CD14-positive monocyte (primary cell): ENCODE measurements around the gene LRRC49. TPM values are rescaled to one million over a fixed set of nuclear protein-coding genes. Genes with fewer than 3 reads are reported as not detected.
A peak's percentile ranks its signal among the peaks of the same experiment; 100 is the strongest.

Experiments
- DNase-seq, 3 donors: peaks; one replicate each; pipeline ENCODE4 v3.0.0-alpha.2; 2011 to 2022
- H2AFZ ChIP-seq: 2 replicates; pipeline ENCODE4 v1.6.0; 2012; ENCODE audit warnings: mild to moderate bottlenecking, low read depth, low read length, inconsistent platforms; ENCODE audit not compliant: insufficient read depth, poor library complexity, severe bottlenecking
- H3K27ac ChIP-seq, 2 donors: 1 replicate in 1 of 2; 2 replicates in 1 of 2; pipeline ENCODE4 v1.5.1; 2012 to 2013; ENCODE audit warnings: low read length in 2 of 2, control low read depth in 1 of 2, inconsistent platforms in 1 of 2, low read depth in 1 of 2, mild to moderate bottlenecking in 1 of 2
- H3K27me3 ChIP-seq, 2 donors: one replicate each; pipeline versions ENCODE4 v1.6.0 to v1.6.1; 2011 to 2013; ENCODE audit warnings: low read length in 2 of 2; ENCODE audit not compliant: control insufficient read depth in 2 of 2, insufficient read depth in 2 of 2
- H3K36me3 ChIP-seq, 2 donors: replicated peaks in 1 of 2; 1 replicate in 1 of 2; 2 replicates in 1 of 2; pipeline versions ENCODE4 v1.5.1 to v1.6.1; 2012 to 2013; ENCODE audit warnings: low read length in 2 of 2, control low read depth in 1 of 2, inconsistent platforms in 1 of 2, mild to moderate bottlenecking in 1 of 2; ENCODE audit not compliant: insufficient read depth in 2 of 2, control insufficient read depth in 1 of 2
- H3K4me1 ChIP-seq, 2 donors: 1 replicate in 1 of 2; 2 replicates in 1 of 2; pipeline versions ENCODE4 v1.5.1 to v1.6.1; 2012 to 2013; ENCODE audit warnings: low read length in 2 of 2, control low read depth in 1 of 2, inconsistent platforms in 1 of 2, mild to moderate bottlenecking in 1 of 2, moderate library complexity in 1 of 2; ENCODE audit not compliant: insufficient read depth in 2 of 2, control insufficient read depth in 1 of 2
- H3K4me2 ChIP-seq: replicated peaks from 2 replicates; pipeline ENCODE3; 2012; ENCODE audit warnings: low read length, moderate library complexity, mild to moderate bottlenecking; ENCODE audit not compliant: poor library complexity, severe bottlenecking; ENCODE audit errors: extremely low read depth
- H3K4me3 ChIP-seq, 3 experiments: fragments of 200-600 bp in 1 of 3; sonication (generic) in 1 of 3; replicated peaks in 1 of 3; 1 replicate in 2 of 3; 2 replicates in 1 of 3; pipeline ENCODE4 v1.5.1; 2011 to 2013; ENCODE audit warnings: low read length in 3 of 3, mild to moderate bottlenecking in 3 of 3, control low read depth in 2 of 3, low read depth in 2 of 3, inconsistent platforms in 1 of 3, moderate library complexity in 1 of 3
- H3K79me2 ChIP-seq: 2 replicates; pipeline ENCODE4 v1.6.0; 2012; ENCODE audit warnings: mild to moderate bottlenecking, control low read depth, inconsistent platforms, low read length, moderate library complexity; ENCODE audit not compliant: insufficient read depth
- H3K9ac ChIP-seq: 2 replicates; pipeline ENCODE4 v1.6.0; 2017; ENCODE audit warnings: low read length, mild to moderate bottlenecking; ENCODE audit not compliant: insufficient read depth, poor library complexity, severe bottlenecking
- H3K9me3 ChIP-seq, 2 donors: replicated peaks in 1 of 2; 1 replicate in 1 of 2; 2 replicates in 1 of 2; pipeline versions ENCODE4 v1.5.1 to v1.6.1; 2012 to 2013; ENCODE audit warnings: low read length in 2 of 2, control low read depth in 1 of 2; ENCODE audit not compliant: control insufficient read depth in 1 of 2, insufficient read depth in 1 of 2
- H4K20me1 ChIP-seq: 2 replicates; pipeline ENCODE4 v1.6.0; 2012; ENCODE audit warnings: mild to moderate bottlenecking, low read length, control low read depth, moderate library complexity; ENCODE audit not compliant: insufficient read depth
- H3K27ac Mint-ChIP-seq, 7 donors: one replicate each; pipeline ENCODE4 v1.8.0; 2020; ENCODE audit warnings: mild to moderate bottlenecking in 7 of 7, mixed read lengths in 7 of 7, moderate library complexity in 6 of 7, inconsistent platforms in 2 of 7
- H3K27me3 Mint-ChIP-seq, 3 donors: one replicate each; pipeline ENCODE4 v1.8.0; 2021 to 2022; ENCODE audit warnings: low read depth in 3 of 3, mild to moderate bottlenecking in 3 of 3, mixed read lengths in 3 of 3, moderate library complexity in 3 of 3, inconsistent platforms in 1 of 3
- H3K36me3 Mint-ChIP-seq, 2 donors: one replicate each; pipeline ENCODE4 v1.8.0; 2020; ENCODE audit warnings: mixed read lengths in 2 of 2, inconsistent platforms in 1 of 2, mild to moderate bottlenecking in 1 of 2
- H3K4me1 Mint-ChIP-seq: one replicate; pipeline ENCODE4 v1.8.0; 2020; ENCODE audit warnings: mild to moderate bottlenecking, mixed read lengths
- H3K4me3 Mint-ChIP-seq, 2 donors: one replicate each; pipeline ENCODE4 v1.8.0; 2020; ENCODE audit warnings: mild to moderate bottlenecking in 2 of 2, mixed read lengths in 2 of 2, moderate library complexity in 1 of 2
- H3K9me3 Mint-ChIP-seq, 7 donors: one replicate each; pipeline ENCODE4 v1.8.0; 2020 to 2022; ENCODE audit warnings: mixed read lengths in 7 of 7, mild to moderate bottlenecking in 6 of 7, moderate library complexity in 6 of 7, inconsistent platforms in 2 of 7
- CTCF ChIP-seq: fragments of 200-600 bp; IDR thresholded peaks from one replicate; pipeline ENCODE4 v1.8.0; 2022; ENCODE audit warnings: antibody characterized with exemption, mild to moderate bottlenecking
- WGBS: methylation state at CpG from one replicate; pipeline ENCODE4 v1.1.5; 2013; ENCODE audit warnings: missing lambda C conversion rate; ENCODE audit not compliant: insufficient coverage; 5-methylcytosine and 5-hydroxymethylcytosine counted together
- intact Hi-C, 2 donors: fragments of 100-400 bp; cut with micrococcal nuclease; formaldehyde crosslinking; loops; one replicate each; pipeline versions ENCODE4 v1.15.0 to v1.15.1; 2023
- polyA plus RNA-seq, 3 donors: library from polyadenylated mRNA; depleted of rRNA in 1 of 3; unstranded in 2 of 3; stranded (reverse) in 1 of 3; fragments of 300-500 nt in 2 of 3; fragments of >200 nt in 1 of 3; fragmentation: Illumina TruSeq in 2 of 3; gene quantifications; 1 replicate in 2 of 3; 2 replicates in 1 of 3; pipeline ENCODE4 v1.2.3, GENCODE V29; 2012 to 2021

The LRRC49 gene
- polyA plus RNA-seq, 3 donors = 0.08 to 0.51 (median 0.24) TPM

GRCh38 chr15:70967646-70968045 is 75.0 kb downstream of the LRRC49 start:
- Histone ChIP-seq H3K27me3 (no peaks in the 10 kb centered on the region), H3K79me2 (no peaks in the 10 kb centered on the region), H2AFZ (no peak overlapping the region), H3K36me3 (no peaks in the 10 kb centered on the region), H3K4me3 (no peak overlapping the region), H3K9me3 (no peaks in the 10 kb centered on the region), H3K27ac (no peak overlapping the region), H3K4me2 (no peak overlapping the region), H3K9ac (no peak overlapping the region), H4K20me1 (no peaks in the 10 kb centered on the region), H3K4me1 (no peaks in the 10 kb centered on the region)
- Mint-ChIP-seq H3K9me3 (peaks cover 0 to 4% (median 1%) of the 10 kb centered on the region in 7 donors), H3K27ac (no peak overlapping the region), H3K4me1 (no peaks in the 10 kb centered on the region), H3K36me3 (no peaks in the 10 kb centered on the region), H3K27me3 (no peaks in the 10 kb centered on the region), H3K4me3 (no peak overlapping the region)
- no peak for DNase-seq
- intact Hi-C loops = no loop called here
- TF ChIP-seq CTCF = no peak
- 90% methylated on average over 1 of the region's 1 CpG for WGBS

- no peak for DNase-seq
Observed at GRCh38 chr15:70974004-70974832, 81.6 kb downstream of the LRRC49 start.

More at GRCh38 chr15:70974004-70974832, 81.6 kb downstream of the LRRC49 start:
- H3K9me3 Mint-ChIP-seq = peaks cover 0 to 5% (median 3%) of the 10 kb centered on the region in 7 donors
- H3K27me3 Mint-ChIP-seq = no peaks in the 10 kb centered on the region
- no peak overlapping the region for H3K27ac Mint-ChIP-seq
- Histone ChIP-seq H3K4me3 (no peak overlapping the region), H2AFZ (no peak overlapping the region), H4K20me1 (no peaks in the 10 kb centered on the region), H3K9ac (no peak overlapping the region), H3K4me2 (no peak overlapping the region), H3K9me3 (peaks cover 0 to 5% of the 10 kb centered on the region in 2 donors), H3K27ac (no peak overlapping the region), H3K4me1 (no peaks in the 10 kb centered on the region), H3K79me2 (no peaks in the 10 kb centered on the region), H3K27me3 (no peaks in the 10 kb centered on the region), H3K36me3 (no peaks in the 10 kb centered on the region)
- no peak overlapping the region for H3K4me3 Mint-ChIP-seq
- intact Hi-C loops = no loop called here
- no peaks in the 10 kb centered on the region for H3K4me1 Mint-ChIP-seq
- WGBS = no CpG with 5 or more reads among the region's 5 CpGs
- peak; percentile 16 for TF ChIP-seq CTCF
- no peaks in the 10 kb centered on the region for H3K36me3 Mint-ChIP-seq
